Small intestine (tissue), 7 donors: ENCODE measurements around the gene NDUFS5. TPM values are rescaled to one million over a fixed set of nuclear protein-coding genes. Genes with fewer than 3 reads are reported as not detected.
"Not testable (repeated sequence)": the region's sequence is repeated elsewhere in the genome, so short reads cannot be mapped to it uniquely, and the experiment has no call there.

Experiments
- DNase-seq, 2 donors: peaks; one replicate each; pipeline versions ENCODE4 v3.0.0 to v3.0.0-alpha.2; 2013
- FAIRE-seq: peaks from 2 replicates; lab custom pipeline; 2012; peaks lifted over from hg19 to GRCh38; lab: Jason Lieb, UNC
- H3K27ac ChIP-seq, 3 donors: one replicate each; pipeline ENCODE4 v1.5.1; 2013; ENCODE audit warnings: low read length in 2 of 3, mild to moderate bottlenecking in 2 of 3, control low read depth in 1 of 3, inconsistent platforms in 1 of 3, low read depth in 1 of 3, moderate library complexity in 1 of 3
- H3K27me3 ChIP-seq, 3 donors: one replicate each; pipeline ENCODE4 v1.6.1; 2013; ENCODE audit warnings: low read length in 3 of 3, inconsistent platforms in 1 of 3; ENCODE audit not compliant: control insufficient read depth in 3 of 3, insufficient read depth in 3 of 3
- H3K36me3 ChIP-seq, 3 donors: one replicate each; pipeline ENCODE4 v1.6.1; 2013; ENCODE audit warnings: low read length in 3 of 3, inconsistent platforms in 1 of 3, low read depth in 1 of 3, mild to moderate bottlenecking in 1 of 3, moderate library complexity in 1 of 3; ENCODE audit not compliant: control insufficient read depth in 3 of 3, insufficient read depth in 2 of 3
- H3K4me1 ChIP-seq, 3 donors: one replicate each; pipeline ENCODE4 v1.6.1; 2013; ENCODE audit warnings: low read length in 2 of 3, inconsistent platforms in 1 of 3, low read depth in 1 of 3, mild to moderate bottlenecking in 1 of 3, moderate library complexity in 1 of 3; ENCODE audit not compliant: control insufficient read depth in 3 of 3, insufficient read depth in 2 of 3
- H3K4me3 ChIP-seq, 3 donors: one replicate each; pipeline ENCODE4 v1.5.1; 2013; ENCODE audit warnings: low read length in 3 of 3, control low read depth in 1 of 3, inconsistent platforms in 1 of 3, low read depth in 1 of 3, mild to moderate bottlenecking in 1 of 3, moderate library complexity in 1 of 3
- H3K9me3 ChIP-seq, 2 donors: one replicate each; pipeline ENCODE4 v1.6.1; 2013; ENCODE audit warnings: low read depth in 1 of 2, low read length in 1 of 2; ENCODE audit not compliant: control insufficient read depth in 2 of 2, insufficient read depth in 1 of 2
- WGBS, 3 donors: extraction: QIAGEN DNeasy Blood & Tissue Kit; methylation state at CpG; one replicate each; pipeline ENCODE4 v1.1.7; 2013; 5-methylcytosine and 5-hydroxymethylcytosine counted together
- polyA plus RNA-seq, 4 donors: library from polyadenylated mRNA; stranded (reverse) in 3 of 4; unstranded in 1 of 4; fragments of 200-250 nt in 3 of 4; fragments of 120-200 nt in 1 of 4; gene quantifications; one replicate each; pipeline versions ENCODE4 v1.2.1 to v1.2.3, GENCODE V29; 2013
- donor health status: healthy with polysubstance abuse.
- donor health status: control.
- donor health status: control.
- donor health status: Bipolar disorder and iron deficiency.
- donor health status: healthy.

The NDUFS5 gene
- polyA plus RNA-seq, 4 donors = 228 to 696 (median 523) TPM

DNA sequence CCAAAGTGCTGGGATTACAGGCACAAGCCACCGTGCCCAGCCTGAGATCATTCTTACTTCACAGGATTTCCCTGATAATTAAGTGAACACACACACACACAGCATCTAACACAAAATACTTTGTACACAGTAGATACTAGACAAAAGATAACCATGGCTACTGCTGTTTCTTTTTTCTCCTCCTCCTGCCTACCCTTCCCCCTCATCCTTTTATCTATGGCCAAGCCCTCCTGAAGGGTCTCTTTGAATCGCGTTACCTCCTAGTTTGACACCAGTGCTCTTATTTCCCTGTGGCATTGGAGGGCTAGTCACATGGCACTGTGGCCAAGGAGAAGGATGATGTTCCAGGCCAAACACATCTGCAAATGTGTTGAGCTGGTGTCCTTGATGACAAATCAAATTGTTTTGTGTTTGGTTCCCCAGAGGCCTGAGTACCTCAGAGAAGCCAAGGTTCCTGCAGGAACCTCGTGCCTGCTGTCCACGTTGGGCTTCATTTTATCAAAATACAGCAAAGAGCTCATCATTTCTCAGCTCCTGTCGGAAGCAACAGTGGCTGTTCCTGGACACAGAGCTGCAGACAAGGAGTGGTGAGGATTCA lies 20.6 kb downstream of the NDUFS5 start:
- Histone ChIP-seq H3K27me3 (no peaks in the 10 kb centered on the region), H3K36me3 (peaks cover 2 to 27% (median 10%) of the 10 kb centered on the region in 3 donors), H3K4me1 (no peaks in the 10 kb centered on the region), H3K4me3 (no peak overlapping the region), H3K27ac (peak overlapping the region in 1 of 3 donors; percentile 41), H3K9me3 (no peaks in the 10 kb centered on the region)
- WGBS, 3 donors = 79 to 89% (median 87%) methylated on average over 6 of the region's 6 CpGs
- FAIRE-seq = no peak
- DNase-seq = no peak

DNA sequence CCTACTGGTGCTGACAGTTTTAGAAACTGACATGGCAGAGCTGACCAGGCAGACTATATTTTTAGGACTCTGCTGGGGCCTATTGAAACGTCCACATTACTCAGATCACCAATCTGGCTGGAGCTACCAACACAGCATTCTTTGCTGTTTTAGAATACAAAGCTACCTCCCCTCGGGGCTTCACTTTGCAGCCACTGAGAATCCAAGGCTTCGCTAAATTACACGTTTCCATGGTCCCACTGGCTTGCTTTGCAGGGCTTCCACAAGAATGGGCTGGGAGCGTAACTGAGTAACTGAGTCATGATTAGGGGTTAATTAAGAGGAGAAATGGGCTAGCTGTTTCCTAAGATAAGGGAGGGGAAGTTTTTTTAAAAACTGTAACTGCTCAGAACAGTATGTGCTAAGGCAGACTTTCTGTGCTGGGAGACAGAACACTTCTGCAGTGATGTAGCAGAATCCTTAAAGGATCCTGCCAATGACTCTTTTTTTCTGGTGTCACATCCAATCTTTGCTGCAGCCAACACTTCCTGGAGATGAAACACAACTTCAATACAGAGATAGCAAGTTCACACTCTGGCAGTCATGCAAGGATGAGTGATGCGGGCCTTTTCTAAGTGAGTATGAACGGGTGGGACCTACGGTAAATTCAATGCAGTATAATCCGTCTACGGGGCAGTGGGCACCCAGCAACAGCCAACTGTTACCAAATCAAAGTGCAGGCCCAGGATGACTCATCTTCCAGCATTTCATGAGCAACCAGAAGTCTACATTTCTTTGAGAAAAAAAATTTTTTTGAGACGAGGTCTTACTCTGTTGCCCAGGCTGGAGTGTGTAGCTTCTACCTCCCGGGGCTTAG lies 21.5 kb downstream of the NDUFS5 start:
- 67 to 75% (median 73%) methylated on average over 12 of the region's 12 CpGs for WGBS, 3 donors

DNA sequence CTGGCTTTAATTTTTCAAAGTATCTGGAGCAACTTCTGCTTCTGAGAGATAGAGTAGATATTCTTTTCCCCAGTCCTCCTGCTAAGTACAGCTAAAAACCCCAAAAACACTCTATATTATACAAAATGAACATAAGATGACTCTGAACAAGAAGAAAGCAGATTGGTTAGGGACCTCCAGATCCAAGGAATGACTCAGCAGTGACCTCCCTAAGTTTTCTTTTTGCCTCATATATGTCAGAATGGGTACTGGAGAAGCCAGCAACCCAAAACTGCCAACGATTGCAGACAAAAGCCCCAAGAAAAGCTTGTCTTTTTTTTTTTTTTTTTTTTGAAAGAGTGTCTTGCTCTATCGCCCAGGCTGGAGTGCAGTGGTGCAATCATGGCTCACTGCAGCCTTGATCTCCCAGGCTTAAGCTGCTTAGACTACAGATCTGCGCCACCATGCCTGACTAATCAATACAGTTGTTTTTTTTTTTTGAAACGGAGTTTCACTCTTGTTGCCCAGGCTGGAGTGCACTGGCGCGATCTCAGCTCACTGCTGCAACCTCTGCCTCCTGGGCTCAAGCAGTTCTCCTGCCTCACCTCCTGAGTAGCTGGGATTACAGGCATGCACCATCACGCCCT lies 22.7 kb downstream of the NDUFS5 start:
- no peaks in the 10 kb centered on the region for H3K27me3 ChIP-seq
- FAIRE-seq (no peak), DNase-seq (no peak)
- no peaks in the 10 kb centered on the region for H3K4me1 ChIP-seq
- WGBS, 3 donors = 81 to 86% (median 81%) methylated on average over 7 of the region's 7 CpGs
- no peak overlapping the region for H3K4me3 ChIP-seq
- H3K9me3 ChIP-seq = no peaks in the 10 kb centered on the region
- peaks cover 0 to 22% (median 6%) of the 10 kb centered on the region in 3 donors for H3K36me3 ChIP-seq
- H3K27ac ChIP-seq = no peak overlapping the region

More for the DNA sequence above, 21.5 kb downstream of the NDUFS5 start:
- no peaks in the 10 kb centered on the region for H3K27me3 ChIP-seq
- DNase-seq (no peak), FAIRE-seq (no peak)
- no peak overlapping the region for H3K27ac ChIP-seq
- H3K36me3 ChIP-seq = peaks cover 2 to 28% (median 8%) of the 10 kb centered on the region in 3 donors
- no peaks in the 10 kb centered on the region for H3K9me3 ChIP-seq
- H3K4me3 ChIP-seq = no peak overlapping the region
- no peaks in the 10 kb centered on the region for H3K4me1 ChIP-seq

DNA sequence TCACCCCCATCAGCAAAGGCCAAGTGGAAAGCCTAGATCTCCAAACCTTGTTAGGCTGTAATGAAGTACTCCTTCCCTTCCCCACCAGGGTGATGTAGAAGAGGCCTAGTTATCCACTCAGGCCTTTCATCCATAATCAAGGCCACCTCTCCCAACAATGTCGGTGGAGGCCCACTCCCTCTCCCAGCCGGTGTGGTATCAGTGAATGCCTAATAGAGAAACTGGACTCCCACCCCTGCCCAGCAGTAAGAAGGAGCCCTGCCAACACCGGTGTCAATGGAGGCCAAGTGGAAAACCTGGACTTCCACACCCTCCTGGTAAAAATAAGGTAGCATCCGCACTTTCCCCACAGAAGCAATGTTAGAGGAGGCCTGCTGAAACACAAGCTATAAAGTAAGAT lies 23.9 kb downstream of the NDUFS5 start:
- no peak for DNase-seq
- no peaks in the 10 kb centered on the region for H3K4me1 ChIP-seq
- H3K9me3 ChIP-seq = no peaks in the 10 kb centered on the region
- WGBS, 3 donors = 88 to 97% (median 97%) methylated on average over 4 of the region's 4 CpGs
- no peak overlapping the region for H3K4me3 ChIP-seq
- no peak for FAIRE-seq
- H3K36me3 ChIP-seq = peaks cover 0 to 18% (median 4%) of the 10 kb centered on the region in 3 donors
- no peaks in the 10 kb centered on the region for H3K27me3 ChIP-seq
- H3K27ac ChIP-seq = no peak overlapping the region

DNA sequence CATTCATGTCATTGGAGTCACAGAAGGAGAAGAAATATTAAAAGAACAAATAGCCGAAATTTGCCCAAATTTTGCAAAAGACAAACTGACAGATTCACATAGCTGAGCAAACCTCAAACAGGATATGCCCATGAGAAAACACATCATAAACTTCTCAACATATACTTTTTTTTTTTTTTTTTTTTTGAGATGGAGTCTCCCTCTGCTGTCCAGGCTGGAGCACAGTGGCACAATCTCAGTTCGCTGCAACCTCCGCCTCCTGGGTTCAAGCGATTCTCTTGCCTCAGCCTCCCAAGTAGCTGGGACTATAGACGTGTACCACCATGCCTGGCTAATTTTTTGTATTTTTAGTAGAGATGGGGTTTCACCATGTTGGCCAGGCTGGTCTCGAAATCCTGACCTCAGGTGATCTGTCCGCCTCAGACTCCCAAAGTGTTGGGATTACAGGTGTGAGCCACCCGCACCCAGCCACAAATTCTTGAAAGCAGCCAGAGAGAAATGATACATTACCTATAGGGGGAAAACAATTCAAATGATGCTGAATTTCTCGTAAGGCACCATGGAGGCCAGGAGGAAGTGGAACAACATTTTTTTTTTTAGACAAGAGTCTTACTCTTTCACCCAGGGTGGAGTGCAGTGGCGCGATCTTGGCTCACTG lies 25.2 kb downstream of the NDUFS5 start:
- not testable (repeated sequence) for H3K27ac ChIP-seq, DNase-seq, H3K27me3 ChIP-seq, H3K4me1 ChIP-seq, H3K9me3 ChIP-seq, FAIRE-seq, H3K4me3 ChIP-seq
- H3K36me3 ChIP-seq = peaks cover 0 to 15% (median 2%) of the 10 kb centered on the region in 3 donors
- 79 to 85% (median 83%) methylated on average over 11 of the region's 11 CpGs for WGBS, 3 donors

DNA sequence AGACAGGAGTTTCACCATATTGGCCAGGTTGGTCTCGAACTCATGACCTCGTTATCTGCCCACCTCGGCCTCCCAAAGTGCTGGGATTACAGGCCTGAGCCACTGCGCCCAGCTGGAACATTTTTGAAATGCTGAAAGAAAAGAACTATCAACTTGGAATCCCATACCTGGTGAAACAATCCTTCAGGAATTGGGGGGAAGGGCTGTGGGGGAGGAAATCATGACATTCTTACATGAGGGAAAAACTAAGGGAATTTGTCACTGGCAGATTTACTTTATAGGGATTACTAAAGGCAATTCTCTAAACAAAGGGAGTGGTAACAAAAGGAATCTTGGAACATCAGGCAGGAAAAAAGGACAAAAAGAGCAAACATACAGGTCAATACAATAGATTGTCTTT lies 25.8 kb downstream of the NDUFS5 start:
- DNase-seq = no peak
- FAIRE-seq = no peak

DNA sequence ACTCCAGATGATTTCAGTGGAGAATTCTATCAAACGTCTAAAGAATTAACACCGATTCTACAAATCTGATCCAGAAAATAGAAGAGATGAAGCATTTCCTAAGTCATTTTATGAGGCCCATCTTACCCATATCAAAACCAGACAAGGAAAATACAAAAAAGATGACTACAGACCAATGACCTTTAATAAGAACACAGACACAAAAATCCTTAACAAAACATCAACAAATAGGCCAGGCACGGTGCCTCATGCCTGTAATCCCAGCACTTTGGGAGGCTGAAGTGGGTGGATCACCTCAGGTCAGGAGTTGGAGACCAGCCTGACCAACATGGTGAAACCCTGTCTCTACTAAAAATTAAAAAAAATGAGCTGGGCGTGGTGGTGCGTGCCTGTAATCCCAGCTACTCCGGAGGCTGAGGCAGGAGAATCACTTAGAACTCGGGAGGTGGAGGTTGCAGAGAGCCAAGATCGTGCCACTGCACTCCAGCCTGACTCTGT lies 29.1 kb downstream of the NDUFS5 start:
- H3K9me3 ChIP-seq, H3K36me3 ChIP-seq, H3K27ac ChIP-seq, H3K4me1 ChIP-seq, FAIRE-seq, H3K4me3 ChIP-seq, DNase-seq, H3K27me3 ChIP-seq: not testable (repeated sequence)
- 92 to 96% (median 94%) methylated on average over 8 of the region's 8 CpGs for WGBS, 3 donors

More for the DNA sequence above, 25.8 kb downstream of the NDUFS5 start:
- Histone ChIP-seq H3K27me3 (no peaks in the 10 kb centered on the region), H3K4me1 (no peaks in the 10 kb centered on the region), H3K27ac (no peak overlapping the region), H3K4me3 (no peak overlapping the region), H3K36me3 (peaks cover 0 to 14% (median 2%) of the 10 kb centered on the region in 3 donors), H3K9me3 (no peaks in the 10 kb centered on the region)
- WGBS, 3 donors = 91 to 97% (median 97%) methylated on average over 4 of the region's 4 CpGs

DNA sequence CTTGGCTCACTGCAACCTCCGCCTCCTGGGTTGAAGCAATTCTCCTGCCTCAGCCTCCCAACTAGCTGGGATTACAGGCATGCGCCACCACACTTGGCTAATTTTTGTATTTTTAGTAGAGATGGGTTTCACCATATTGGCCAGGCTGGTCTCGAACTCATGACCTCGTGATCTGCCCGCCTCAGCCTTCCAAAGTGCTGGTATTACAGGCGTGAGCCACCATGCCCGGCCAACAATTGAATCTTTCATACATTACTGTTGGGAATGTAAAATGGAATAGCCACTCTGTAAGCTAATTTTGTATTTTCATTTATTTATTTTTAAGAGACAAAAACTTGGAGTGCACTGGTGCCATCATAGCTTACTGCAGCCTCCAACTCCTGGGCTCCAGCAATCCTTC lies 35.4 kb downstream of the NDUFS5 start:
- H3K4me3 ChIP-seq, DNase-seq, H3K9me3 ChIP-seq, FAIRE-seq, H3K36me3 ChIP-seq, H3K27me3 ChIP-seq, H3K27ac ChIP-seq, H3K4me1 ChIP-seq: not testable (repeated sequence)
- WGBS, 3 donors = 97 to 98% (median 98%) methylated on average over 7 of the region's 7 CpGs
